ENCODE measurements around the gene SPATA1. TPM values are rescaled to one million over a fixed set of nuclear protein-coding genes. Genes with fewer than 3 reads are reported as not detected.
A peak's percentile ranks its signal among the peaks of the same experiment; 100 is the strongest.

Gene SPATA1
- polyA plus RNA-seq, 1 of the 3 experiments (the other 2 are of a cell fraction): 1.2 TPM

- TF ChIP-seq RFX5 (IDR thresholded peaks at IDR 0.05; ENCODE audit: low read length): no peak
- no peak for TF ChIP-seq SMC3 (IDR thresholded peaks at IDR 0.05; ENCODE audit: low read depth, low read length)
- no peak for TF ChIP-seq EZH2phosphoT487 (IDR thresholded peaks at IDR 0.05; ENCODE audit: borderline replicate concordance, low read depth)
- TF ChIP-seq GABPA (IDR thresholded peaks at IDR 0.05; ENCODE audit: low read depth): no peak
Measured at GRCh38 chr1:84497631-84498275, 8.4 kb upstream of the SPATA1 start (continued).

- POLR2A ChIA-PET: no interaction called here
- no peaks in the 10 kb centered on the region for H3K9me3 ChIP-seq
- peaks cover 8 to 21% of the 10 kb centered on the region in 2 experiments; a peak in 3 of 4 replicates for H3K4me1 ChIP-seq (ENCODE audit: control insufficient read depth in 1 of 2, insufficient read depth in 2 of 2, low read depth in 1 of 2, low read length in 1 of 2)
- peaks cover 87% of the 10 kb centered on the region for H3K79me2 ChIP-seq (ENCODE audit: insufficient read depth)
- peaks cover 62% of the 10 kb centered on the region for H4K20me1 ChIP-seq (ENCODE audit: insufficient read depth)
- no peak for DNase-seq
- H3F3A ChIP-seq (replicated peaks; ENCODE audit: insufficient read depth): peaks cover 7% of the 10 kb centered on the region
- H3K4me3 ChIP-seq (ENCODE audit: low read depth in 2 of 2, low read length in 1 of 2): 0 out of 4 replicates have a peak overlapping the region, but pooled peaks of 1 of the 2 experiments have one; percentile 10
- H3K9ac ChIP-seq: no peak overlapping the region
- no peak overlapping the region for H2AFZ ChIP-seq (ENCODE audit: low read depth)
- no peaks in the 10 kb centered on the region for H3K27me3 ChIP-seq (ENCODE audit: insufficient read depth)
- H3K27ac ChIP-seq (ENCODE audit: low read depth in 2 of 2, low read length in 1 of 2): peak overlapping the region in 1 of 2 experiments; percentile 11; a peak in 1 of 4 replicates
- H3K9me2 ChIP-seq: no peaks in the 10 kb centered on the region
- H3K36me3 ChIP-seq (replicated peaks in 1 of 2; ENCODE audit: control insufficient read depth in 1 of 2, insufficient read depth in 2 of 2, low read length in 1 of 2): peaks cover 35 to 41% of the 10 kb centered on the region in 2 experiments
- TF ChIP-seq CTCF (IDR thresholded peaks at IDR 0.05) (no peak), USF1 (IDR thresholded peaks at IDR 0.05; ENCODE audit: borderline replicate concordance, low read depth) (0 out of 2 replicates have a peak, but pooled peaks have one; percentile 41), MXI1 (IDR thresholded peaks at IDR 0.05; ENCODE audit: low read depth, low read length) (peak; percentile 41; the same call in 1 of the 2 replicates), JUND (IDR thresholded peaks at IDR 0.05) (no peak), YY1 (IDR thresholded peaks at IDR 0.05; ENCODE audit: low read depth) (no peak)
- CTCF ChIA-PET: interaction anchor here (4.2 kb wide), 1 partner anchor 118 kb away, joined by 28 read pairs; no protein-coding TSS in a partner anchor
- peak overlapping the region; percentile 86 for H3K4me2 ChIP-seq
- WGBS (ENCODE audit: low lambda C conversion rate): 49% methylated on average over 5 of the region's 5 CpGs
Measured at GRCh38 chr1:84502927-84503326, 3.3 kb upstream of the SPATA1 start.
